Measurements from ENCODE around the gene TCERG1.

The TCERG1 gene

GRCh38 chr5:146458894-146459293, 11.8 kb downstream of the TCERG1 start:
- no peak for DNase-seq

GRCh38 chr5:146461319-146461718, 14.2 kb downstream of the TCERG1 start:
- no peak for DNase-seq

- no peak for DNase-seq
These were observed 16.3 kb downstream of the TCERG1 start for GRCh38 chr5:146463446-146463845.

GRCh38 chr5:146466521-146467349, 19.6 kb downstream of the TCERG1 start:
- no peak for DNase-seq

- no peak for DNase-seq
These were observed 20.6 kb downstream of the TCERG1 start for GRCh38 chr5:146467760-146468159.

- DNase-seq: no peak
These were observed 26.9 kb downstream of the TCERG1 start for GRCh38 chr5:146474065-146474464.

GRCh38 chr5:146475190-146475780, 28.2 kb downstream of the TCERG1 start:
- no peak for DNase-seq

- DNase-seq: no peak
These were observed 28.8 kb downstream of the TCERG1 start for GRCh38 chr5:146475906-146476305.

GRCh38 chr5:146482775-146483174, 35.6 kb downstream of the TCERG1 start:
- no peak for DNase-seq

- no peak for DNase-seq
These were observed 37.7 kb downstream of the TCERG1 start for GRCh38 chr5:146484714-146485391.

GRCh38 chr5:146490089-146490843, 43.1 kb downstream of the TCERG1 start:
- no peak for DNase-seq

GRCh38 chr5:146494656-146495055, 47.5 kb downstream of the TCERG1 start:
- DNase-seq: no peak

- DNase-seq: no peak
These were observed 52.5 kb downstream of the TCERG1 start for GRCh38 chr5:146499680-146500079.

- DNase-seq: no peak
These were observed 60.3 kb downstream of the TCERG1 start for GRCh38 chr5:146507428-146507827.

GRCh38 chr5:146510559-146511125, 63.5 kb downstream of the TCERG1 start:
- DNase-seq: no peak

GRCh38 chr5:146513462-146513861, 66.3 kb downstream of the TCERG1 start:
- no peak for DNase-seq

- DNase-seq: no peak
These were observed 67.4 kb downstream of the TCERG1 start for GRCh38 chr5:146514575-146514974.

GRCh38 chr5:146515473-146516150, 68.5 kb downstream of the TCERG1 start:
- no peak for DNase-seq

- DNase-seq: no peak
These were observed 69.0 kb downstream of the TCERG1 start, which contains the start of gene GPR151 for GRCh38 chr5:146516151-146516475. TSS of gene GPR151 (minus strand) at chr5:146516190. CDS start at chr5:146516113, 77 bp downstream.

- no peak for DNase-seq
These were observed 72.4 kb downstream of the TCERG1 start for GRCh38 chr5:146519554-146519953.

- no peak for DNase-seq
These were observed 73.6 kb downstream of the TCERG1 start for GRCh38 chr5:146520731-146521130.

GRCh38 chr5:146521403-146522106, 74.4 kb downstream of the TCERG1 start:
- DNase-seq: no peak

All from DMS79 (cell line).